NOMO-1 (cell line): Measurements from ENCODE around the gene OR10C1.
"Not testable (repeated sequence)": the region's sequence is repeated elsewhere in the genome, so short reads cannot be mapped to it uniquely, and the experiment has no call there.

Source experiments
- DNase-seq, 2 experiments: peaks; one replicate each; lab custom pipeline; 2025; ENCODE audit not compliant: unreplicated experiment in 2 of 2; lab: John Stamatoyannopoulos, UW

OR10C1 gene, protein sequence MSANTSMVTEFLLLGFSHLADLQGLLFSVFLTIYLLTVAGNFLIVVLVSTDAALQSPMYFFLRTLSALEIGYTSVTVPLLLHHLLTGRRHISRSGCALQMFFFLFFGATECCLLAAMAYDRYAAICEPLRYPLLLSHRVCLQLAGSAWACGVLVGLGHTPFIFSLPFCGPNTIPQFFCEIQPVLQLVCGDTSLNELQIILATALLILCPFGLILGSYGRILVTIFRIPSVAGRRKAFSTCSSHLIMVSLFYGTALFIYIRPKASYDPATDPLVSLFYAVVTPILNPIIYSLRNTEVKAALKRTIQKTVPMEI

DNA sequence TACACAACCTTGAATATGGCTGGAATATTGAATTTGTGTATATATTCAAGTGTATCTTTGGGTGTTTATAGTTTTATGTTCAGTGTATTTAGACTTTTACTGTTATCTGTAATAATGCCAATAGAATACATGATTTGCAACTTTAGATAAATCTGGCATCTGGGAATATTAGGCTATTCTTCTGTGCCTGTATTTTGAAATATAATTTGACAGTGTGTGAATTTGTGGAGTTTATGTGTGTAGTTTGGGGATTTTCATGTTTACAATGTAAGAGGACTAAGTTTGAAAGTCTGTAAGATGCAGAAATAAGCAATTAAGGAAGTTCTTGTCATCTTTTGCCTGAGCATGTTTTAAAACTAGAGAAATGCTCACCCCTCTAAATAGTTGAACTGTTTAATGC lies at the start of gene OR10C1:
TSS of gene OR10C1 (plus strand) at position 301 of the 400 bp plus-strand sequence. CDS start 710 bp downstream, outside the sequence.
- DNase-seq, result no peak

DNA sequence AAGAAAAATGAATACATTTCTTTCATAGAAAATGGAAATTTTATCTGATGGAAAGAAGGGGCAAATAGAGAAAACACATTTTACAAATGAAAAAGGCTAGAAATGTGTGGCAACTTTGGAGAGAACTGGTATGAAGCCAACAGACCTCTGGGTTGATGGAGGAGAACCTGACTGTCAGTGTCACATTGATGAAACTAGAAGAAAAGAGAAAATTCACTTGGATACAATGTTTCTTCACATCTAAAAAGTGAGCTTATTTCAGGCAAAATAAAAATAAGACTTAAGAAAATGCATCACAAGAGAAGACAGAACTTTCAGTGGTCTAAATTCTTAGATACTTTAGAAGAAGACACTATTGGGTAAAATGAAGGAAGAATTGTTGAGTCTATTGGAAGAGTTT lies 43.8 kb upstream of the OR10C1 start, which contains the start of gene OR12D2:
TSS of gene OR12D2 (plus strand) at position 301 of the 400 bp plus-strand sequence. CDS start 1,069 bp downstream, outside the sequence.
- no peak for DNase-seq

- DNase-seq, result no peak
These were observed 39.6 kb upstream of the OR10C1 start for GRCh38 chr6:29399525-29399924.

GRCh38 chr6:29403801-29404200 lies 35.3 kb upstream of the OR10C1 start:
- DNase-seq, result no peak

DNA sequence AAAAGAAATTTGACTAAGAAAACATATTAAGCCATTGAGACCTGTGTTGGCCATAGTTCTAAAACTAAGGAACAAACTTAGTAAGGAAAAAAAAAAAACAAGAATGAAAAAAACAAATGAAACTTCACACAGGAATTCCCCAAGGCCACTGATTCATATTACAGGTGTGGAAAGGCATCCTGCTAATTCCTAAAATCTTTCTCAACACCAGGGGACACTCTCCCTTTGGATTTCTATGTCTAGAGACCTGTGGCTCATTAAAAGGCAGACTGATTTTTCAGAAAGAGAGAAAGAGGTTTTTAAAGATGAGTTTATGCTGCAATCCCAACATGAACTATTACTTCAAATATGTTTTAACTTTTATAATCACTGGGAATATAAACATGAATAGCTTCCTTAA lies 24.5 kb upstream of the OR10C1 start, which contains the start of gene OR12D1:
TSS of gene OR12D1 (plus strand) at position 341 of the 400 bp plus-strand sequence.
- no peak for DNase-seq

DNA sequence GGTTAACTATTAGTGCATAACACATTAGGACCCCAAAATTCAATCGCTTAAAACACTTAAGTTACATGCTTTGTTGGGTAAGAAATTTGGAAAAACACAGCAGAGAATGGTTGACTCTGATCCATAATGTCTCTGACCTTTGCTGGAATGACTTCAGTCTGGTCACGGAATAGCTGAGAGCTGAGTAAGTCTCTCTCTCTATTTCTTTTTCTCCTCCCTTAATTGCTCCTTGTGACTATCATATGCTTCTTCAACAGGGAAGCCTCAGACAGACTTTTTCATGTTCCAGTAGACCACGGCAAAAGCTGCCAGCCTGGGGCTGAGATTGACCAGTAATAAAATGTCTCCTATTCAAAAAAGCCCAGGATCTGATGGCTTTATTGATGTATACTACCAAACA lies 19.6 kb upstream of the OR10C1 start:
- DNase-seq, result no peak

DNA sequence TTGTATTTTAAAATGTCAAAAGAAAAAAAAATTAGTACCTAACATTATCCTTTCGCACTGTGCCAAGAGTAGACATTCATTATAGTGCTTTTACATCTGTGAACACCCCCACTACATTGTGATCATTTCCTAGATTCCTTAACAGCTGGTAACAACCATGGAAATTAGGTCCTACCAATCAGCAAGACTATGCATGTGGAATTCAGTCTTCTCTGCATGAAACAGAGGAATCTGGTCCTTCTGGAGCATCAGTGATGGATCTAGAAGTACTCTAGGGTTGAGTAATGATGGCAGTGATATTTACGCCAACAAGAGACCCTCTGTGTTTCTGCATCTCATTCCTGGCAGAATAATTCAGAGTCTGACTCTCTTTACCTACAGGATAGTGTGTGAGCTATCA lies 14.9 kb upstream of the OR10C1 start:
- DNase-seq, result no peak

DNA sequence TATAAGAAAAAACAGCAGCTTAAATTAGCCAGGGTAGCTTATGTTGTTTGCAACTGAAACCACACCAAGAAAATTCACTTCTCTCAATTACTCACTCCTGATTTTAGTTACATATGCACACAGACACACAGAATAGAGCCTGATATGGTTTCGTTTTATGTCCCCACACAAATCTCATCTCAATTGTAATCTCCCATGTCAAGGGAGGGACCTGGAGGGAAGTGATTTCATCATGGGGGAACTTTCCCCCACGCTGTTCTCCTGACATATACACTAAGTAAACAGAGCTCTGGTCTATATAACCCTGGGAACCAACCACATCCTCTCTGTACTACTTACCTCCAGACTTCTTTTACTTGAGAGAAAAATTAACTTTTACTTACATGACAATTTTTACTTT lies 14.5 kb upstream of the OR10C1 start:
- DNase-seq, result no peak

GRCh38 chr6:29425075-29425474 lies 14.0 kb upstream of the OR10C1 start:
- no peak for DNase-seq

DNA sequence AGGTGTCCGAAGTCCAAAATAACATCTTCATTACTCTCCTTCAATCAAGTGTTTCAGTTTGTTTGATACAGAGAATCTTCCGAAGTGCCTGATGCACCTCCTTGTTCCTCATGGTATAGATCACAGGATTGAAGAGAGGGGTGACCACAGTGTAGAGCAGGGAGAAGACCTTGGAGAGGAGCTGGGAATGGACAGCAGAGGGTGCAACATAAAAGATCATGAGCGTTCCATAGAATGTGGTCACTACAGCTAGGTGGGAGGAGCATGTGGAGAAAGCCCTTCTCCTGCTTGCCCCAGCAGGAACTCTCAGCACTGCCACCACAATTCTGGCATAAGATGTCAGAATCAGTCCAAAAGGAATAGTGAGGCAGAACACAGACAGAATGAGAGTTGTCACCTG lies 12.5 kb upstream of the OR10C1 start:
- no peak for DNase-seq

DNA sequence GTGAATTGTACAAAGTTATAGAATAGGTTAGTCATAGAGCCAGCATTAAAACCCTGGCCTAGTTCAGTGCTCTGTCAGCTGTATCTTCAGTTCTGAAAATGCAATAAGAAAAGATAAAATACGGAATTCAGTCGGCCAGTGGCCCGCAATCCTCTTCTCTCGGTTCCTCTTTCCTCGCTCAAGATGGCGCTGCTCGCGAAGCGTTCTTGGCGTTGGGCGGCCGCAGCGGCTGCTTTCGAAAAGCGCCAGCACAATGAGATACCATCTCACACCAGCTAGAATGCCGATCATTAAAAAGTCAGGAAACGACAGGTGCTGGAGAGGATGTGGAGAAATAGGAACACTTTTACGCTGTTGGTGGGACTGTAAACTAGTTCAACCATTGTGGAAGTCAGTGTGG lies 2.4 kb upstream of the OR10C1 start:
- DNase-seq, result peak in 1 of 2 experiments; percentile 3

GRCh38 chr6:29442719-29443118 lies 3.6 kb downstream of the OR10C1 start:
- DNase-seq, result no peak

- DNase-seq, result not testable (repeated sequence)
These were observed 4.9 kb downstream of the OR10C1 start for GRCh38 chr6:29444031-29444430.

- no peak for DNase-seq
These were observed 8.6 kb downstream of the OR10C1 start for GRCh38 chr6:29447670-29448069.

GRCh38 chr6:29451471-29452193 lies 12.5 kb downstream of the OR10C1 start:
- no peak for DNase-seq

- DNase-seq, result no peak
These were observed 17.9 kb downstream of the OR10C1 start, which contains the start of the genes OR11A1 and OR2H1 for GRCh38 chr6:29456971-29457370. TSS of gene OR11A1 (minus strand) at chr6:29457071. CDS start at chr6:29427641, 29,430 bp downstream. TSS of gene OR2H1 (plus strand) at chr6:29457155. CDS start at chr6:29461770, 4,615 bp downstream.

DNA sequence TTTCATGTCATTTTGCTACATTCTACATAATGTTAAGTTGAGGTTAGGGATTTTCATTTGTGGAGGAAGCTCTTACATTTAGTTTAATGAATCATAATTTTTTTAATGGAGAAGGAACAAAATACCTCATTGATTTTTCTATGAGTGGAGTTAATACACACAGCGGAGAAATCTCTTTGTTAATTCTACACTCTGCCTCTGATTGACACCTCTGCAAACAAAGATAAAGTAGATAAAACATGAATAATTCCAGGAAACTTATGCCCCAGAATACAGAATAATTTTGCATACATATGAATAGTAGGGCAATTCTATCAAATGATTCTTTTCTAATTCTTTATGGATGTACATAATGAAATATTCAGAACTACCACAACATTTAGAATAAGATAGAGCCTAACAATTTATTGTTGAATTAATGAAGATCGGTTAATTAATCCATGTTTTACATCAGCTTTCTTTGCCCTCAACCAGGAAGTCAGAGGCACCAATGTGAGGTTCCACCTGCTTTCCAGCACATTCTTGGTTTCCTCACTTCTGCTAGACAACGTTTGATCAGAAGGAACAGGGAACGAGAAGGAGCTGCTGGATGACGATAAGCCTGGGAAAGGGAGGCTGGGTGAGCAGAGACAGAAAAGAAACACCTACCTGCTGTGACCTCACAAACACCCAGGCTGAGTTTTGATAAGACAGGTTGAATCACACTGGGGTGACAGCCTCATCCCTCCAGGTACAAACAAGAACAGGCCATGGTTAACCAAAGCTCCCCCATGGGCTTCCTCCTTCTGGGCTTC lies 22.1 kb downstream of the OR10C1 start:
- DNase-seq, result no peak

- DNase-seq, result no peak
These were observed 22.9 kb downstream of the OR10C1 start for GRCh38 chr6:29462022-29462421.

DNA sequence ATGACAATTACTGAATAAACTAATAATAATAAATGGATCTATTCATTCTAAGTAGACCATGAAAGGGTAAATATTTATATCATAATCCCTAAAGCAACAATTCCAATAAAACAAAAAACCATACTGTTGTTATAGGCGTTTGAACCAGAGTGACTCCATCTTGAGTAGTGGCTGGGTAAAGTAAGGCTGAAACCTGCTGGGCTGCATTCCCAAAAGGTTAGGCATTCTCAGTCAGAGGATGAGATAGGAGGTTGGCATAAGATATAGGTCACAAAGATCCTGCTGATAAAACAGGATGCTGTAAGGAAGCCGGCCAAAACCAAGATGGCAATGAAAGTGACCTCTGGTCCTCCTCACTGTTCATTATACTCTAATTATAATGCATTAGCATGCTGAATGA lies 26.2 kb downstream of the OR10C1 start:
- no peak for DNase-seq

DNA sequence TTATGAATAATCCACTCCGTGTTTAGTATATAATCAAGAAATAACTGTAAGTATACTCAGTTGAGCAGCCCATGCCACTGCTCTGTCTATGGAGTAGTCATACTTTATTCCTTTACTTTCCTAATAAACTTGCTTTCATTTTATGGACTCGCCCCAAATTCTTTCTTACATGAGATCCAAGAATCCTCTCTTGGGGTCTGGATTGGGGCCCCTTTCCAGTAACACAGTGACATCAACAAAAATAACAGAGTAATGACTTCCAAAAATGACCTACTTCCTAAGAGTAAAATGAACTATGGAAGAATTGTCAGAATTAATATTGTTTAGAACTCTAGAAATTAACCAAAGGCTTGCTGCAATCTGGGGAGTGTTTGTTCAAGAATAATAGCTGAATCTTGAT lies 26.7 kb downstream of the OR10C1 start:
- no peak for DNase-seq

DNA sequence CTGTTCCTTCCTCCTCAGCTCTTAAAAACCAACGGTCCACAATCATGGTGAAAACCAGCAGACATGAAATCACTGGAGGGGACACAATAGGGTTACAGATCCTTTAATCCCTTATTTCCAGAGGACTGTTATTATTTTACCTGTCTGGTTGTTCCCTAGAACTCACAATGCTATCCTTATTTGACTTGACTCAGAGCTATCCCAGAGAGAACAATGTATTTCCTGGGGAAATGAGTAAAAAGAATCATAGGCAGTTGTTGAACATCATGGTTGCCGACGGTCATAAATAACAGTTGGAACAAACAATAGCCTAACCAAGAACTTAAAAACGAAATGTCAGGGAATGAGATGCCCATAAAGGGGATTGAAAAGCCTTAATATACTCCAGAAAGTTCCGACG lies 27.1 kb downstream of the OR10C1 start:
- DNase-seq, result no peak
